Skeletal muscle tissue (tissue), 4 donors: ENCODE results near the gene CPLX1. TPM values are rescaled to one million over a fixed set of nuclear protein-coding genes. Genes with fewer than 3 reads are reported as not detected.

ENCODE experiments used
- H3K27ac ChIP-seq: one replicate; pipeline ENCODE4 v1.7.0; 2013; ENCODE audit warnings: mild to moderate bottlenecking, low read depth, low read length, inconsistent platforms
- H3K27me3 ChIP-seq, 3 donors: one replicate each; pipeline ENCODE4 v1.7.0; 2013; ENCODE audit warnings: low read length in 3 of 3; ENCODE audit not compliant: control insufficient read depth in 3 of 3, insufficient read depth in 3 of 3
- H3K36me3 ChIP-seq, 3 donors: one replicate each; pipeline ENCODE4 v1.7.0; 2013; ENCODE audit warnings: low read length in 3 of 3; ENCODE audit not compliant: control insufficient read depth in 3 of 3, insufficient read depth in 3 of 3
- H3K4me1 ChIP-seq, 3 donors: one replicate each; pipeline ENCODE4 v1.7.0; 2013; ENCODE audit warnings: low read length in 3 of 3, mild to moderate bottlenecking in 3 of 3; ENCODE audit not compliant: control insufficient read depth in 3 of 3, insufficient read depth in 3 of 3
- H3K4me3 ChIP-seq, 3 donors: one replicate each; pipeline ENCODE4 v1.7.0; 2013; ENCODE audit warnings: low read length in 3 of 3
- H3K9ac ChIP-seq, 3 donors: one replicate each; pipeline ENCODE4 v1.7.0; 2013; ENCODE audit warnings: low read length in 3 of 3, mild to moderate bottlenecking in 3 of 3, moderate library complexity in 2 of 3, low read depth in 1 of 3
- H3K9me3 ChIP-seq, 3 donors: one replicate each; pipeline ENCODE4 v1.7.0; 2013; ENCODE audit warnings: low read length in 3 of 3; ENCODE audit not compliant: control insufficient read depth in 3 of 3
- total RNA-seq: library from RNA; depleted of rRNA; stranded (reverse); fragments of >200 nt; gene quantifications from one replicate; pipeline ENCODE4 v1.2.3, GENCODE V29; 2014
- donor health status: Osteomylitis.

CPLX1 gene
- total RNA-seq, 1 donor from 2014 or later = not detected

GRCh38 chr4:752196-752861, 73.6 kb downstream of the CPLX1 start:
- H3K27me3 ChIP-seq = no peaks in the 10 kb centered on the region
- H3K36me3 ChIP-seq = peaks cover 0 to 20% (median 11%) of the 10 kb centered on the region in 3 donors
- peak overlapping the region in 1 of 3 donors; percentile 16 for H3K9ac ChIP-seq
- no peaks in the 10 kb centered on the region for H3K9me3 ChIP-seq
- peaks cover 4 to 6% (median 4%) of the 10 kb centered on the region in 3 donors for H3K4me1 ChIP-seq
- H3K27ac ChIP-seq = no peak overlapping the region
- no peak overlapping the region for H3K4me3 ChIP-seq

GRCh38 chr4:751676-752075, 74.3 kb downstream of the CPLX1 start:
- no peak overlapping the region for H3K4me3 ChIP-seq
- H3K9ac ChIP-seq = peak overlapping the region in 1 of 3 donors; percentile 16
- no peak overlapping the region for H3K27ac ChIP-seq
- no peaks in the 10 kb centered on the region for H3K27me3 ChIP-seq
- H3K9me3 ChIP-seq = no peaks in the 10 kb centered on the region
- peaks cover 4 to 6% (median 4%) of the 10 kb centered on the region in 3 donors for H3K4me1 ChIP-seq
- peaks cover 0 to 20% (median 11%) of the 10 kb centered on the region in 3 donors for H3K36me3 ChIP-seq

- Histone ChIP-seq H3K27ac (no peak overlapping the region), H3K4me1 (peaks cover 4 to 6% (median 4%) of the 10 kb centered on the region in 3 donors), H3K27me3 (no peaks in the 10 kb centered on the region), H3K4me3 (no peak overlapping the region), H3K9ac (no peak overlapping the region), H3K36me3 (peaks cover 0 to 20% (median 11%) of the 10 kb centered on the region in 3 donors), H3K9me3 (no peaks in the 10 kb centered on the region)
Observed at GRCh38 chr4:749698-750666, 75.9 kb downstream of the CPLX1 start.

- Histone ChIP-seq H3K4me3 (no peak overlapping the region), H3K4me1 (peaks cover 4 to 6% (median 4%) of the 10 kb centered on the region in 3 donors), H3K36me3 (peaks cover 7 to 18% (median 11%) of the 10 kb centered on the region in 3 donors), H3K27ac (no peak overlapping the region), H3K9me3 (no peaks in the 10 kb centered on the region), H3K27me3 (no peaks in the 10 kb centered on the region), H3K9ac (no peak overlapping the region)
Observed at GRCh38 chr4:748461-748860, 77.5 kb downstream of the CPLX1 start.

- Histone ChIP-seq H3K4me1 (peaks cover 4 to 6% (median 4%) of the 10 kb centered on the region in 3 donors), H3K9ac (no peak overlapping the region), H3K27me3 (no peaks in the 10 kb centered on the region), H3K4me3 (no peak overlapping the region), H3K27ac (no peak overlapping the region), H3K9me3 (no peaks in the 10 kb centered on the region), H3K36me3 (peaks cover 7 to 16% (median 8%) of the 10 kb centered on the region in 3 donors)
Observed at GRCh38 chr4:747546-748170, 78.3 kb downstream of the CPLX1 start.

DNA sequence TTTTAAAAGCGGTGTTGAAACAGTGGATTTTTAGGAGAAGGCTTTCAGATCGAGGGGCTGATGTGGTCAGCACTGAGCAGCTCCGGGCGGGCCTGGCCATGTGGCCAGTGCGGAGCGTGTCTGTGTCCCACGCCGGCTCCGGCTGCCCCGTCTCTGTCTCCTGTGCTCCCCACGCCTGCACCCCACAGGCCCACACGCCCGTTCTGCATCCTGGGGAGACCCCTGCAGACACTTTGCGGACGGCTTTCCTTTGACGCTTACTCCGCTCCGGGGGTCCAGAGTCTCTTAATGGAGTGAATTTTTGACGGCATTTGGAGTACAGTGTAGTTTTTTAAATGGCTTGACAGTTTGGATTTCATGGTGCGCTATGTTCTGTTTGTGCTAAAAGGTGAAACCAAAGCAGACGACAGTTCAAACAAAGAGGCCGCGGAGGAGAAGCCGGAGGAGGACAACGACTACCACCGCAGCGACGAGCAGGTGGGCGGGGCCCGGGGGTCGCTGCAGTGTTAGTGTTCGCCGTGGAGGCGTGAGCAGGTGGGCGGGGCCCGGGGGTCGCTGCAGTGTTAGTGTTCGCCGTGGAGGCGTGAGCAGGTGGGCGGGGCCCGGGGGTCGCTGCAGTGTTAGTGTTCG, 81.6 kb downstream of the CPLX1 start:
- H3K4me3 ChIP-seq = no peak overlapping the region
- peaks cover 12 to 24% (median 21%) of the 10 kb centered on the region in 3 donors for H3K36me3 ChIP-seq
- no peak overlapping the region for H3K9ac ChIP-seq
- H3K27me3 ChIP-seq = no peaks in the 10 kb centered on the region
- no peak overlapping the region for H3K27ac ChIP-seq
- no peaks in the 10 kb centered on the region for H3K4me1 ChIP-seq
- no peaks in the 10 kb centered on the region for H3K9me3 ChIP-seq

- Histone ChIP-seq H3K36me3 (peaks cover 11 to 28% (median 26%) of the 10 kb centered on the region in 3 donors), H3K27me3 (no peaks in the 10 kb centered on the region), H3K4me1 (no peaks in the 10 kb centered on the region), H3K9me3 (no peaks in the 10 kb centered on the region), H3K9ac (no peak overlapping the region), H3K27ac (no peak overlapping the region), H3K4me3 (no peak overlapping the region)
Observed at GRCh38 chr4:743463-744211, 82.3 kb downstream of the CPLX1 start.

DNA sequence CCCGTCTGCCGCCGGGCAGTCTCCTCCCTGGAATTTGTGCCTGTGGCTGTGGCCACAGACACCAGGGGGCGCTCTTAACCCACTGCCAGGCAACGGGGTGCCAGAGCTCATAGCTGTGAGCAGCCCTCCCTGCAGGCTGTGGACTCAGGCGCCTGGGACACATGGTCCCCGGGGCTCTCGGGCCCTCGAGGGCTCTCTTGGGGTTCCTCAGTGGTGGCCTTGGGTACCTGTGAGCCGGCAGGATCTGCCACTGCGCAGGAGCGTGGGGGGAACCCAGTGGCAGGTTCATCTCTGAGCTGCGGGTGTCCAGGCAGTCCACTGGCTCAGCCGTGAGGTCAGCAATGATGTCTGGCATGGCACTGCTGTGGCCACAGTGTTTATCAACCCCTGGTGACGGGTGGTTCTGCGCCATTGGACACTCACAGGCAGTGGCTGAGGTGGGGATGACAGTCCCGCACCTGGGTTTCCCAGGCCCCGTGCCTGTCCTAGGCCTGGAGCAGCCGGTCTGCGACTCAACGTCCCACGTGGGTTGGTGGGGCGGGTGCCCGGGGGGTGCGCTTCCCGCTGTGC, 83.1 kb downstream of the CPLX1 start:
- H3K9me3 ChIP-seq = no peaks in the 10 kb centered on the region
- H3K9ac ChIP-seq = no peak overlapping the region
- H3K27ac ChIP-seq = no peak overlapping the region
- H3K4me3 ChIP-seq = no peak overlapping the region
- no peaks in the 10 kb centered on the region for H3K4me1 ChIP-seq
- H3K36me3 ChIP-seq = peaks cover 11 to 29% (median 27%) of the 10 kb centered on the region in 3 donors
- H3K27me3 ChIP-seq = no peaks in the 10 kb centered on the region
